Activated T-cell treated with anti-CD3 and anti-CD28 coated beads, Interleukin-2, amount 50 U/mL, for 1 hour (primary cell): Measurements from ENCODE around the gene ANKRD6.
"Not testable (repeated sequence)": the region's sequence is repeated elsewhere in the genome, so short reads cannot be mapped to it uniquely, and the experiment has no call there.

Source experiments
- DNase-seq: peaks from one replicate; pipeline ENCODE4 v3.0.0-alpha.2; 2020

Gene ANKRD6

GRCh38 chr6:89432875-89433251 lies at the start of gene ANKRD6:
ANKRD6 (plus strand) TSS chr6:89433152; CDS start chr6:89566977, 133,825 bp downstream.
- peak; percentile 90 for DNase-seq

- no peak for DNase-seq
Observed at GRCh38 chr6:89385156-89385667, 47.7 kb upstream of the ANKRD6 start.

GRCh38 chr6:89385846-89386245 lies 47.1 kb upstream of the ANKRD6 start:
- no peak for DNase-seq

- DNase-seq = no peak
Observed at GRCh38 chr6:89386917-89387491, 45.9 kb upstream of the ANKRD6 start.

GRCh38 chr6:89387516-89388201 lies 45.3 kb upstream of the ANKRD6 start:
- DNase-seq = no peak

GRCh38 chr6:89388846-89389245 lies 44.1 kb upstream of the ANKRD6 start:
- DNase-seq = no peak

GRCh38 chr6:89392823-89393222 lies 40.1 kb upstream of the ANKRD6 start:
- DNase-seq = no peak

- no peak for DNase-seq
Observed at GRCh38 chr6:89393659-89394058, 39.3 kb upstream of the ANKRD6 start.

- not testable (repeated sequence) for DNase-seq
Observed at GRCh38 chr6:89397884-89398283, 35.1 kb upstream of the ANKRD6 start.

- no peak for DNase-seq
Observed at GRCh38 chr6:89398762-89399525, 34.0 kb upstream of the ANKRD6 start.

GRCh38 chr6:89400050-89400449 lies 32.9 kb upstream of the ANKRD6 start:
- no peak for DNase-seq

- DNase-seq = no peak
Observed at GRCh38 chr6:89400912-89401399, 32.0 kb upstream of the ANKRD6 start.

GRCh38 chr6:89402776-89403175 lies 30.2 kb upstream of the ANKRD6 start:
- DNase-seq = no peak

GRCh38 chr6:89404512-89404911 lies 28.4 kb upstream of the ANKRD6 start:
- no peak for DNase-seq

GRCh38 chr6:89406141-89406540 lies 26.8 kb upstream of the ANKRD6 start:
- DNase-seq = no peak

- no peak for DNase-seq
Observed at GRCh38 chr6:89409461-89410035, 23.4 kb upstream of the ANKRD6 start.

GRCh38 chr6:89410231-89410761 lies 22.7 kb upstream of the ANKRD6 start:
- DNase-seq = no peak

- no peak for DNase-seq
Observed at GRCh38 chr6:89410788-89411144, 22.2 kb upstream of the ANKRD6 start.

GRCh38 chr6:89411145-89412070 lies 21.5 kb upstream of the ANKRD6 start:
- peak; percentile 42 for DNase-seq

- DNase-seq = peak; percentile 62
Observed at GRCh38 chr6:89412071-89413005, 20.6 kb upstream of the ANKRD6 start, which contains the start of gene RRAGD. RRAGD (minus strand) TSS chr6:89412273; CDS start chr6:89411993, 280 bp downstream.

- DNase-seq = no peak
Observed at GRCh38 chr6:89413006-89413400, 19.9 kb upstream of the ANKRD6 start.
